Neural cell (in vitro differentiated cells): Measurements from ENCODE around the gene CCR5.

Source experiments
- CTCF ChIP-seq: fragments of 450-650 bp; IDR thresholded peaks from 2 replicates; pipeline ENCODE4 v1.5.1; 2014; ENCODE audit warnings: antibody characterized with exemption, mild to moderate bottlenecking, moderate library complexity; ENCODE audit not compliant: poor library complexity, severe bottlenecking
- RAD21 ChIP-seq: fragments of 450-650 bp; conservative IDR thresholded peaks from 2 replicates; pipeline ENCODE4 v1.6.1; 2014; ENCODE audit warnings: antibody characterized with exemption, mild to moderate bottlenecking, moderate library complexity

GRCh38 chr3:46353090-46353489, 17.7 kb upstream of the CCR5 start:
- TF ChIP-seq RAD21 (no peak), CTCF (no peak)
